HAP-1 (cell line): ENCODE data around the gene MOCS3.

Source experiments
- DNase-seq, 2 experiments: peaks; one replicate each; pipeline ENCODE4 v3.0.0-alpha.2; 2016 to 2020; ENCODE audit warnings: low spot score in 2 of 2
- H3K27me3 ChIP-seq: fragments of 250-450 bp; sonication (Bioruptor Pico); 2 replicates; pipeline ENCODE4 v1.5.1; 2020; ENCODE audit warnings: low read depth, mild to moderate bottlenecking, moderate library complexity
- H3K36me3 ChIP-seq: fragments of 250-450 bp; sonication (Bioruptor Pico); replicated peaks from 2 replicates; pipeline ENCODE4 v1.5.1; 2020; ENCODE audit warnings: mild to moderate bottlenecking
- H3K4me1 ChIP-seq: fragments of 250-450 bp; sonication (Bioruptor Pico); 2 replicates; pipeline ENCODE4 v1.5.1; 2020; ENCODE audit warnings: mild to moderate bottlenecking
- H3K4me3 ChIP-seq: fragments of 250-450 bp; sonication (Bioruptor Pico); 2 replicates; pipeline ENCODE4 v1.5.1; 2020; ENCODE audit warnings: mild to moderate bottlenecking, moderate library complexity
- H3K9me3 ChIP-seq: fragments of 250-450 bp; sonication (Bioruptor Pico); 2 replicates; pipeline ENCODE4 v1.5.1; 2020; ENCODE audit warnings: mild to moderate bottlenecking, moderate library complexity
- in situ Hi-C: fragments of 300-500 bp; cut with MboI; formaldehyde crosslinking; loops from 3 replicates; pipeline ENCODE4 v1.14.3; 2020; ENCODE audit warnings: low sequenced_read_pairs, inconsistent platforms, mixed read lengths

Gene MOCS3

GRCh38 chr20:50958615-50959542 is at the start of gene MOCS3:
Gene MOCS3 (plus strand): TSS chr20:50958818. CDS start chr20:50958843, 25 bp downstream.
- DNase-seq = peak; percentile 79 to 84
- peaks cover 11% of the 10 kb centered on the region for H3K36me3 ChIP-seq
- H3K9me3 ChIP-seq = no peaks in the 10 kb centered on the region
- H3K4me1 ChIP-seq = peaks cover 8% of the 10 kb centered on the region
- H3K4me3 ChIP-seq = peak within 1 kb of the TSS; percentile 87
- in situ Hi-C loops = no loop called here
- H3K27me3 ChIP-seq = no peaks in the 10 kb centered on the region

GRCh38 chr20:50909413-50909812 is 49.2 kb upstream of the MOCS3 start:
- H3K36me3 ChIP-seq = peaks cover 43% of the 10 kb centered on the region
- peaks cover 6% of the 10 kb centered on the region for H3K4me1 ChIP-seq
- DNase-seq = no peak
- no peaks in the 10 kb centered on the region for H3K27me3 ChIP-seq
- H3K9me3 ChIP-seq = no peaks in the 10 kb centered on the region
- in situ Hi-C loops = no loop called here
- H3K4me3 ChIP-seq = no peak overlapping the region

GRCh38 chr20:50911030-50911429 is 47.6 kb upstream of the MOCS3 start:
- H3K9me3 ChIP-seq = no peaks in the 10 kb centered on the region
- in situ Hi-C loops = no loop called here
- DNase-seq = no peak
- H3K4me1 ChIP-seq = peaks cover 10% of the 10 kb centered on the region
- peaks cover 40% of the 10 kb centered on the region for H3K36me3 ChIP-seq
- no peaks in the 10 kb centered on the region for H3K27me3 ChIP-seq
- no peak overlapping the region for H3K4me3 ChIP-seq

GRCh38 chr20:50911716-50912115 is 46.9 kb upstream of the MOCS3 start:
- no peak for DNase-seq

GRCh38 chr20:50913690-50914375 is 44.8 kb upstream of the MOCS3 start:
- peaks cover 49% of the 10 kb centered on the region for H3K36me3 ChIP-seq
- in situ Hi-C loops = no loop called here
- H3K4me1 ChIP-seq = peaks cover 20% of the 10 kb centered on the region

More at GRCh38 chr20:50911716-50912115, 46.9 kb upstream of the MOCS3 start:
- Histone ChIP-seq H3K27me3 (no peaks in the 10 kb centered on the region), H3K4me3 (no peak overlapping the region), H3K9me3 (no peaks in the 10 kb centered on the region), H3K4me1 (peaks cover 12% of the 10 kb centered on the region), H3K36me3 (peaks cover 38% of the 10 kb centered on the region)
- in situ Hi-C loops = no loop called here

GRCh38 chr20:50915424-50915823 is 43.2 kb upstream of the MOCS3 start:
- peaks cover 21% of the 10 kb centered on the region for H3K4me1 ChIP-seq
- H3K36me3 ChIP-seq = peaks cover 51% of the 10 kb centered on the region
- no peak for DNase-seq

More at GRCh38 chr20:50913690-50914375, 44.8 kb upstream of the MOCS3 start:
- H3K27me3 ChIP-seq = no peaks in the 10 kb centered on the region
- no peak for DNase-seq
- no peaks in the 10 kb centered on the region for H3K9me3 ChIP-seq
- H3K4me3 ChIP-seq = no peak overlapping the region

GRCh38 chr20:50916257-50916656 is 42.4 kb upstream of the MOCS3 start:
- no peaks in the 10 kb centered on the region for H3K27me3 ChIP-seq
- in situ Hi-C loops = no loop called here
- H3K36me3 ChIP-seq = peaks cover 53% of the 10 kb centered on the region
- no peaks in the 10 kb centered on the region for H3K9me3 ChIP-seq
- peak; percentile 47 to 67 for DNase-seq
- no peak overlapping the region for H3K4me3 ChIP-seq
- peaks cover 27% of the 10 kb centered on the region for H3K4me1 ChIP-seq

More at GRCh38 chr20:50915424-50915823, 43.2 kb upstream of the MOCS3 start:
- Histone ChIP-seq H3K27me3 (no peaks in the 10 kb centered on the region), H3K9me3 (no peaks in the 10 kb centered on the region), H3K4me3 (no peak overlapping the region)
- in situ Hi-C loops = no loop called here

- Histone ChIP-seq H3K4me3 (no peak overlapping the region), H3K36me3 (peaks cover 48% of the 10 kb centered on the region), H3K4me1 (peaks cover 33% of the 10 kb centered on the region), H3K27me3 (no peaks in the 10 kb centered on the region), H3K9me3 (no peaks in the 10 kb centered on the region)
- no peak for DNase-seq
- in situ Hi-C loops = no loop called here
These were observed 41.7 kb upstream of the MOCS3 start for GRCh38 chr20:50916934-50917333.

GRCh38 chr20:50918403-50918802 is 40.2 kb upstream of the MOCS3 start:
- Histone ChIP-seq H3K27me3 (no peaks in the 10 kb centered on the region), H3K9me3 (no peaks in the 10 kb centered on the region), H3K4me3 (no peak overlapping the region), H3K36me3 (peaks cover 49% of the 10 kb centered on the region), H3K4me1 (peaks cover 35% of the 10 kb centered on the region)
- in situ Hi-C loops = no loop called here
- no peak for DNase-seq

GRCh38 chr20:50919567-50919966 is 39.1 kb upstream of the MOCS3 start:
- Histone ChIP-seq H3K4me1 (peaks cover 37% of the 10 kb centered on the region), H3K36me3 (peaks cover 52% of the 10 kb centered on the region), H3K27me3 (no peaks in the 10 kb centered on the region), H3K4me3 (no peak overlapping the region), H3K9me3 (no peaks in the 10 kb centered on the region)
- peak in 1 of 2 experiments; percentile 32 for DNase-seq
- in situ Hi-C loops = no loop called here

- no peaks in the 10 kb centered on the region for H3K27me3 ChIP-seq
- no peak overlapping the region for H3K4me3 ChIP-seq
- H3K36me3 ChIP-seq = peaks cover 62% of the 10 kb centered on the region
- H3K4me1 ChIP-seq = peaks cover 33% of the 10 kb centered on the region
- in situ Hi-C loops = no loop called here
- no peak for DNase-seq
- no peaks in the 10 kb centered on the region for H3K9me3 ChIP-seq
These were observed 37.6 kb upstream of the MOCS3 start for GRCh38 chr20:50920997-50921396.

GRCh38 chr20:50921803-50922501 is 36.7 kb upstream of the MOCS3 start:
- Histone ChIP-seq H3K36me3 (peaks cover 71% of the 10 kb centered on the region), H3K4me3 (no peak overlapping the region), H3K9me3 (no peaks in the 10 kb centered on the region), H3K4me1 (peaks cover 36% of the 10 kb centered on the region), H3K27me3 (no peaks in the 10 kb centered on the region)
- in situ Hi-C loops = no loop called here
- DNase-seq = no peak

GRCh38 chr20:50924261-50924920 is 34.2 kb upstream of the MOCS3 start:
- DNase-seq = no peak
- Histone ChIP-seq H3K9me3 (no peaks in the 10 kb centered on the region), H3K4me1 (peaks cover 46% of the 10 kb centered on the region), H3K27me3 (no peaks in the 10 kb centered on the region), H3K36me3 (peaks cover 78% of the 10 kb centered on the region), H3K4me3 (no peak overlapping the region)
- in situ Hi-C loops = no loop called here
